DND-41 (cell line): ENCODE data around the gene CWH43.

Experiments used
- ATAC-seq: fragments of 200-7000 bp; cut with Tn5 transposase; 3 replicates; pipeline ENCODE4 v1.9.1; 2021; ENCODE audit warnings: low read depth; ENCODE audit not compliant: insufficient read depth
- DNase-seq: peaks from one replicate; pipeline ENCODE4 v3.0.0-alpha.2; 2020
- H2AFZ ChIP-seq: 2 replicates; pipeline ENCODE4 v1.6.0; 2012; ENCODE audit warnings: low read depth, low read length
- H3K27ac ChIP-seq: 2 replicates; pipeline ENCODE4 v1.5.1; 2012; ENCODE audit warnings: low read length, inconsistent platforms
- H3K27me3 ChIP-seq: fragments of 200-600 bp; sonication (generic); 2 replicates; pipeline ENCODE4 v1.6.0; 2012; ENCODE audit warnings: low read length, mild to moderate bottlenecking, inconsistent platforms; ENCODE audit not compliant: insufficient read depth, poor library complexity
- H3K36me3 ChIP-seq: 2 replicates; pipeline ENCODE4 v1.5.1; 2012; ENCODE audit warnings: low read length, inconsistent platforms; ENCODE audit not compliant: insufficient read depth
- H3K4me1 ChIP-seq: 2 replicates; pipeline ENCODE4 v1.5.1; 2012; ENCODE audit warnings: mild to moderate bottlenecking, low read length; ENCODE audit not compliant: insufficient read depth
- H3K4me2 ChIP-seq: 2 replicates; pipeline ENCODE4 v1.6.0; 2012; ENCODE audit warnings: mild to moderate bottlenecking, moderate library complexity, low read length, inconsistent platforms; ENCODE audit not compliant: insufficient read depth
- H3K4me3 ChIP-seq, 2 experiments: fragments of 200-600 bp in 1 of 2; shearing (Covaris generic) in 1 of 2; 2 replicates each; pipeline ENCODE4 v1.5.1; 2012 to 2016; ENCODE audit warnings: inconsistent platforms in 2 of 2, low read length in 2 of 2, mild to moderate bottlenecking in 2 of 2, low read depth in 1 of 2, moderate library complexity in 1 of 2
- H3K79me2 ChIP-seq: 2 replicates; pipeline ENCODE4 v1.6.0; 2012; ENCODE audit warnings: low read length, inconsistent platforms; ENCODE audit not compliant: insufficient read depth
- H3K9ac ChIP-seq: 2 replicates; pipeline ENCODE4 v1.6.0; 2012; ENCODE audit warnings: low read depth, mild to moderate bottlenecking, inconsistent platforms, low read length, moderate library complexity
- H3K9me3 ChIP-seq: 2 replicates; pipeline ENCODE4 v1.5.1; 2012; ENCODE audit warnings: low read length, moderate library complexity, mild to moderate bottlenecking, inconsistent platforms; ENCODE audit not compliant: insufficient read depth, severe bottlenecking
- H4K20me1 ChIP-seq: 2 replicates; pipeline ENCODE4 v1.6.0; 2012; ENCODE audit warnings: low read length; ENCODE audit not compliant: insufficient read depth
- EZH2 ChIP-seq: IDR thresholded peaks from 3 replicates; pipeline ENCODE4 v1.6.1; 2012; ENCODE audit warnings: borderline replicate concordance, low read depth, mild to moderate bottlenecking, moderate library complexity, low read length, inconsistent platforms; ENCODE audit not compliant: severe bottlenecking
- TF ChIP-seq, protein P1 (sequence below): IDR thresholded peaks from 2 replicates; pipeline ENCODE4 v1.5.1; 2012; ENCODE audit warnings: borderline replicate concordance, low read length, moderate library complexity, mild to moderate bottlenecking; ENCODE audit not compliant: poor library complexity, severe bottlenecking; ENCODE audit errors: extremely low read depth

Gene CWH43

DNA sequence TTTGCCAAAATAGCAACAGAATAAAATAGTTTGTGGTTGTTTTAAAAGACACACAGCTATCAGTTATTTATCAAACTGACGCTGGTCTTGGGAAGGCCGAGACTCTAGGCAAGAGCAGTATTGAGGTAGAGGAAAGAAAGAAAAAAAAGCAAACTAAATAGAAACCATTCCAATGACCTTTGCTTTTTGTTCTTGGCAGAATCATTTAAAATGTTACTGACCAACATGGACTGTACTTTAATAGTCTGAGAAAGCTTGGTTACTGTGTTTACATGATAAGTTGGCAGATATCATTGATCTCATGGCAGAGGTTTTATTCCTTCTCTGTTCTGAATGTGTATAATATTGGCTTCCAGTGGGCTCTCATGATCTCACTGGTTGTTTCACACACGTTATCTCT is 11.9 kb downstream of the CWH43 start:
- no peak overlapping the region for H2AFZ ChIP-seq
- no peak overlapping the region for H3K4me2 ChIP-seq
- H3K79me2 ChIP-seq: no peaks in the 10 kb centered on the region
- no peak overlapping the region for H3K4me3 ChIP-seq
- no peaks in the 10 kb centered on the region for H3K9me3 ChIP-seq
- ATAC-seq: no peak
- H3K4me1 ChIP-seq: no peaks in the 10 kb centered on the region
- no peak overlapping the region for H3K27ac ChIP-seq
- no peaks in the 10 kb centered on the region for H4K20me1 ChIP-seq
- H3K27me3 ChIP-seq: no peaks in the 10 kb centered on the region
- TF ChIP-seq, protein P1, sequence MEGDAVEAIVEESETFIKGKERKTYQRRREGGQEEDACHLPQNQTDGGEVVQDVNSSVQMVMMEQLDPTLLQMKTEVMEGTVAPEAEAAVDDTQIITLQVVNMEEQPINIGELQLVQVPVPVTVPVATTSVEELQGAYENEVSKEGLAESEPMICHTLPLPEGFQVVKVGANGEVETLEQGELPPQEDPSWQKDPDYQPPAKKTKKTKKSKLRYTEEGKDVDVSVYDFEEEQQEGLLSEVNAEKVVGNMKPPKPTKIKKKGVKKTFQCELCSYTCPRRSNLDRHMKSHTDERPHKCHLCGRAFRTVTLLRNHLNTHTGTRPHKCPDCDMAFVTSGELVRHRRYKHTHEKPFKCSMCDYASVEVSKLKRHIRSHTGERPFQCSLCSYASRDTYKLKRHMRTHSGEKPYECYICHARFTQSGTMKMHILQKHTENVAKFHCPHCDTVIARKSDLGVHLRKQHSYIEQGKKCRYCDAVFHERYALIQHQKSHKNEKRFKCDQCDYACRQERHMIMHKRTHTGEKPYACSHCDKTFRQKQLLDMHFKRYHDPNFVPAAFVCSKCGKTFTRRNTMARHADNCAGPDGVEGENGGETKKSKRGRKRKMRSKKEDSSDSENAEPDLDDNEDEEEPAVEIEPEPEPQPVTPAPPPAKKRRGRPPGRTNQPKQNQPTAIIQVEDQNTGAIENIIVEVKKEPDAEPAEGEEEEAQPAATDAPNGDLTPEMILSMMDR: no peak
- TF ChIP-seq EZH2: no peak
- no peak overlapping the region for H3K9ac ChIP-seq
- DNase-seq: no peak
- H3K36me3 ChIP-seq: no peaks in the 10 kb centered on the region

DNA sequence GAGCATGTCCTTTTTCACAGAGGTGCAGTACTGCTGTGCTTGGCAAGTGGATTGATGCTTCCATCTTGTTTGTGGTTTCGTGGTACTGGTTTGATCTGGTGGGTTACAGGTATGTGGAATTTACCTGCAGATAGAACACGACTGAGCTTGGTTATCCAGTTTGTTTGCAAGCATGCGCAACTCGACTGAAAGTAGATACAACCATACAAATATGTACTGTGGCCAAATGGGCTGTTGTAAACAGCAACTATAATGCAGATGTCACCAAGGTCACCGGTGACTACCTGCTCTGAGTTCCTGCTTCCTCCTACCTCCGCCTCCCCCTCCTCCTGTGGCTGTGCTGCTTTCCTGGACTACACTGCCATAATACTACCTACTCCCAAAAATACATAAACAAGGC is 12.4 kb downstream of the CWH43 start:
- H3K79me2 ChIP-seq: no peaks in the 10 kb centered on the region
- no peak overlapping the region for H2AFZ ChIP-seq
- no peak overlapping the region for H3K4me2 ChIP-seq
- no peak overlapping the region for H3K27ac ChIP-seq
- H3K9ac ChIP-seq: no peak overlapping the region
- no peak for TF ChIP-seq EZH2
- TF ChIP-seq, protein P1: no peak
- no peaks in the 10 kb centered on the region for H3K4me1 ChIP-seq
- no peak for DNase-seq
- H3K36me3 ChIP-seq: no peaks in the 10 kb centered on the region
- no peaks in the 10 kb centered on the region for H3K9me3 ChIP-seq
- no peaks in the 10 kb centered on the region for H3K27me3 ChIP-seq
- no peak for ATAC-seq
- H3K4me3 ChIP-seq: no peak overlapping the region
- no peaks in the 10 kb centered on the region for H4K20me1 ChIP-seq

DNA sequence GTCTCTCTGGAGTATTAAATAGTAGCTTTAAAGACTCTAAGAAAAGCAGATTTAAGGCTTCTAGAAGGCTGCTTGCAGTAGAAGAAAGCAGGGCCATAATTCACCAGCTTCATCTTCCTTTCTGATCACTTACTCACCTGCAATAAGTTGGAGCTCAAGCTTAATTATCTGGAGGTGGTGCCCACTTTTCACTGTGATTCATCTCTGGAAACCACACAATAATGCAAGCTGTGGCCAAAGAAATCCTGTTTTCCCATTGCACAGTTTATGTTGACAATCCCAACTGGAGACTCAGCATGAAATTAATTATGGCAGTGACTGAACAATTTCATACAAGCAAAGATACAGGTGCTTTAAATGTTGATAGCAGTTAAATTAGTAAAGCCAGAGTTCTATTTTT is 14.7 kb downstream of the CWH43 start:
- no peak for TF ChIP-seq EZH2
- TF ChIP-seq, protein P1: no peak
- no peak overlapping the region for H3K9ac ChIP-seq
- H3K9me3 ChIP-seq: no peaks in the 10 kb centered on the region
- H3K4me3 ChIP-seq: no peak overlapping the region
- H4K20me1 ChIP-seq: no peaks in the 10 kb centered on the region
- no peaks in the 10 kb centered on the region for H3K79me2 ChIP-seq
- no peak overlapping the region for H3K4me2 ChIP-seq
- no peak overlapping the region for H3K27ac ChIP-seq
- ATAC-seq: no peak
- H2AFZ ChIP-seq: no peak overlapping the region
- H3K4me1 ChIP-seq: no peaks in the 10 kb centered on the region
- no peaks in the 10 kb centered on the region for H3K36me3 ChIP-seq
- DNase-seq: no peak
- H3K27me3 ChIP-seq: no peaks in the 10 kb centered on the region

DNA sequence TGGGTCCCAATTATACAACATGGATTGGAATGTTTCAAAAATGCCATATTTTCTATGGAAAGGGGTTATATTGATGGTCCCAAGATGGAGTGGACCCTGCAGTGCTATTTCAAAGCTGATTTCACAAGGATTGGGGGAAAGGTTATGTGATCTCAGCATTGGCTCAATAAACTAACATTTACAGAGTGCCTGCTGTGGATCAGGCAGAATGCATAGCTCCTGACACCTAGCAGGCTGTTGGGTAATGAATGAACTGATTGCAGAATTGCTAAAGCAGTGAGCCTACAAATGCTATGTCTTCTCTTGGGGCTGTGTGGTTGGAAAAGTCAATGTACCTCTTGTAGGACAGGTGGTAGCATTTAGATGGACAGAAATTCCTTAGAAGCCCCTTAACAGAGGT is 16.9 kb downstream of the CWH43 start:
- no peak for ATAC-seq
- Histone ChIP-seq H2AFZ (no peak overlapping the region), H3K9me3 (no peaks in the 10 kb centered on the region), H3K79me2 (no peaks in the 10 kb centered on the region), H3K27me3 (no peaks in the 10 kb centered on the region), H4K20me1 (no peaks in the 10 kb centered on the region), H3K9ac (no peak overlapping the region), H3K4me1 (no peaks in the 10 kb centered on the region), H3K4me3 (no peak overlapping the region), H3K27ac (no peak overlapping the region), H3K4me2 (no peak overlapping the region), H3K36me3 (no peaks in the 10 kb centered on the region)
- TF ChIP-seq, protein P1: no peak
- no peak for TF ChIP-seq EZH2
- DNase-seq: no peak
